ENCODE measurements around the gene KNCN. TPM values are rescaled to one million over a fixed set of nuclear protein-coding genes. Genes with fewer than 3 reads are reported as not detected.

The KNCN gene
- total RNA-seq, 2 donors from 2014 or later = not detected

DNA sequence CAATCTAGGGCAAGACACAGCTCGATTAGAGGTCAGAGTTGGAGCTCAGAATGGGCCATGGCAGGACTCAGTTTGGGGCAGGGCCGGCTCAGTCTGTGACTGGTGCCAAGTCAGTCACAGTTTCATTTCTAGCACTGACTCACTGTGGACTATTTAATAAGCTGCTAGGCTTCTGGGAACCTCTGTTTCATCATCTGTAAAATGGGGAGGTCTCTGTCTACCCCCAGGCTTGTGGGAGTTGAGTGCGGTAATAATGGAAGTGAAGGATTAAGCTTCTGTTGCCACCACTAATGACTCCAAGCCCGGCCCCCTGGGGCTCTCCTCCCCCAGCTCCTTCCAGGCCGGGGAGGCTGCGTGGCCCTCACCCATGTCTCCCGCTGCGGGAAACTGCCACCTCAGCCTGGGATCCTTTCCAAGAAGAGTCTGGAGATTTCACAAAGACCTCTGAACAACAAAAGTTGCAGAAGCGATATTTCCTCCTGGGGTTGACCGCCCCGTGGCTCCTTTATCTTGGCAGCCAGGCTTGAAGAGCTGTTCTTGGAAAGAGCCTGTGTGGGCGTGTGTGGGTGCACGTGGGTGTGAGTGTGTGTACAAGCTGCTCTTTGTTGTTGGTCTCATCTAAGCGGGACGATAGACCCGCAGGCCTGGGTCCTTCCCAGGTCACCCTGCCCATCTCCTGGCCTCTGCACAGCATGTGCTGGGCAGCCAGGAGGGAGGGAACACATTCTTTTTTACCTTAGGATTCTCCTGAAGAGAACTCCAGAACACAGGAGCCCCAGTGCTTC lies 29.1 kb downstream of the KNCN start:
- H3K9ac ChIP-seq (ENCODE audit: low read depth in 2 of 2, low read length in 2 of 2) = no peak overlapping the region
- H3K4me3 ChIP-seq = no peak overlapping the region
- no peak for TF ChIP-seq CTCF (IDR thresholded peaks at IDR 0.05)
- no peaks in the 10 kb centered on the region for H3K9me3 ChIP-seq
- H3K4me1 ChIP-seq = no peaks in the 10 kb centered on the region
- no peak overlapping the region for H3K27ac ChIP-seq
- DNase-seq = peak; percentile 32
- intact Hi-C loops (cut with DNase I) = no loop called here
- no peaks in the 10 kb centered on the region for H3K27me3 ChIP-seq
- no peaks in the 10 kb centered on the region for H3K36me3 ChIP-seq

DNA sequence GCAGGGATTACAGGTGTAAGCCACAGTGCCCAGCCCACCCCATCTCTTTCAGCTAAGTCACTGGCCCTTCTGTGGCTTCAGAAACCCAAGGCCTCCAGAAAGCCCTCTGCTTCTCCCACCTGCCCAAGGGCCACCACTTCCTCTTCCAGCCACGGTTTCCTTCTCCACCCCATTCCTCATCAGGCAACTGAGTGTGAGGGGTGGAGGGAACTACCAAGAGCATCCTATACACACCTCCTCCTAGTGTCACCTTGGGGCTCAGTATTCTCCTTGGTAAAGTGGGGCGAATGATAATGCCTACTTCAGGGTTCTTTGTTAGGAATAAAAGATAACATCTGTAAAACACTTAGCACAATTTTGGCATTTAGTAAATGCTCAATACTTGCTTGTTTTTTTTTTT lies 30.0 kb downstream of the KNCN start:
- intact Hi-C loops (cut with DNase I) = no loop called here
- no peak overlapping the region for H3K4me3 ChIP-seq

DNA sequence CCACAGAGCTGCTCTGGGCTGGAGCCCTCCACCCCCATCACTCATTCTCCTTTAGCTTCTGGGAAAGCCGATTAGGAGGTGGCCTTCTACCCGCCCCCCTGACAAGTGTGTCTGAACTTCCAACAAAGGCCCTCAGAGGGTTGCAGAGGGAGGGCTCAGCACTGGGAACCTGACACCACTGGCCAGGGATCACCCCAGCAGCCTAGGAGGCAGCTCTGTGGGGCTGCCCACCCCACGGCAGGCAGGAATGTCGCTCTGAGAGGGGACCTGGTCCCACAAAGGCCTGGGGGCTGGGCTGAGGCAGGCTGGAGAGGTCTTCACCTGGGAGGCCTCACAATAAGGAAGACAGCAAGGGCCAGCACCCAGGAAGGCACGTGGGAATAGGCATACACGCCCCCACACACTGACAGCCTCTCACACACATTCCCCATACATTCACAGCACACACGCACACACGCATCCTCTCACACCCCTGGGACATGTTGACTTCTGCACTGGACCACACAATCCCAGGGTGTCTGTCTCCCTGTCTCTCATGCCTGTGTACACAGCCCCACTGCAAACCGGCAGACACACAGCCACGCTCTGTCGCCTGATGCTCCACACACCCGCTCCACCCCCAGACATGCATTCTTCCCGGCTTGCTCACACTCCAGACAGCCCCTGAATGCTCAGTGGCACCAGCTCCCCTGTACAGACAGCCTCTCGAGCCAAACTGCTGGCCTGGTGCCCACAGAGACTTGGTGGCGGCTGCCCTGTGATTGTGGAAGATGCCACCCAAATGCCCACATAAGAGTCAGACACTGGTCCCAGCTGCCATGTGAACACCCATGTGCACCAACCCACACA lies 31.2 kb downstream of the KNCN start:
- DNase-seq = no peak
- no peak overlapping the region for H3K27ac ChIP-seq
- H3K9ac ChIP-seq (ENCODE audit: low read depth in 2 of 2, low read length in 2 of 2) = no peak overlapping the region
- no peaks in the 10 kb centered on the region for H3K27me3 ChIP-seq
- no peak for TF ChIP-seq CTCF (IDR thresholded peaks at IDR 0.05)
- no peaks in the 10 kb centered on the region for H3K4me1 ChIP-seq
- no peaks in the 10 kb centered on the region for H3K9me3 ChIP-seq
- H3K36me3 ChIP-seq = no peaks in the 10 kb centered on the region
- no peak overlapping the region for H3K4me3 ChIP-seq
- intact Hi-C loops (cut with DNase I) = no loop called here

More for the DNA sequence above, 30.0 kb downstream of the KNCN start:
- Histone ChIP-seq H3K27ac (no peak overlapping the region), H3K9me3 (no peaks in the 10 kb centered on the region), H3K9ac (ENCODE audit: low read depth in 2 of 2, low read length in 2 of 2) (no peak overlapping the region), H3K27me3 (no peaks in the 10 kb centered on the region), H3K36me3 (no peaks in the 10 kb centered on the region), H3K4me1 (no peaks in the 10 kb centered on the region)
- DNase-seq = no peak
- TF ChIP-seq CTCF (IDR thresholded peaks at IDR 0.05) = no peak

- no peaks in the 10 kb centered on the region for H3K27me3 ChIP-seq
- H3K4me1 ChIP-seq = no peaks in the 10 kb centered on the region
- H3K27ac ChIP-seq = no peak overlapping the region
- no peaks in the 10 kb centered on the region for H3K36me3 ChIP-seq
- DNase-seq = no peak
- no peak for TF ChIP-seq CTCF (IDR thresholded peaks at IDR 0.05)
- H3K4me3 ChIP-seq = no peak overlapping the region
- H3K9ac ChIP-seq (ENCODE audit: low read depth in 2 of 2, low read length in 2 of 2) = no peak overlapping the region
- no peaks in the 10 kb centered on the region for H3K9me3 ChIP-seq
- intact Hi-C loops (cut with DNase I) = no loop called here
Observed at GRCh38 chr1:46519209-46519608, 32.2 kb downstream of the KNCN start.

DNA sequence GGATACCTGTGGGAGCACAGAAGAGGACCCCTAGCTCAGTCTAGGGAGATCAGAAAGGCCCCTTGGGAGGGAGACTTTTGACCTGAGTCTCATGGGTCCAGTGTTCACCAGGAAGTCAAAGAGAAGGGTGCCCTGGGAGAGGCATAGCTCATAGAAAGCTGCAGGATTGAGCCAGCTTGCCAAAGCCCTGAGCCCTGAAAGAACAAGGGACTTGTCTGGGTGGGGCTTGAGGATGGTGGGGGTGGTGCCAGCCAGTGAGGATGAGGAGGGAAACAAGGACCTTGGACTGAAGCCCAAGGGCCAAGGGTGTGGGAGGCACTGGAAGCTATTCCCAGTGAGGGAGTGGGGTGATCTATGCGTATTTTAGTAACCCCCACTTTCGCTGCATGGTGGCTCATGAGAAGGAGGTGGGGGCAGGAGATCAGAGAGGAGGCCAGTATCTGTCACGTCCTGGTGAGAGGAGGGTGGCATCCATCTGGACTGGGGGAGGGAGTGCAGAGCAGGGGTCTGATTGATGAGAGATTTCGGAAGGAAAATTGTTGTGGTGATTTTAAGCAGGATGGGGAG lies 33.4 kb downstream of the KNCN start:
- TF ChIP-seq CTCF (IDR thresholded peaks at IDR 0.05) = no peak
- Histone ChIP-seq H3K9ac (ENCODE audit: low read depth in 2 of 2, low read length in 2 of 2) (no peak overlapping the region), H3K27me3 (no peaks in the 10 kb centered on the region), H3K9me3 (no peaks in the 10 kb centered on the region), H3K36me3 (no peaks in the 10 kb centered on the region), H3K4me3 (no peak overlapping the region), H3K27ac (peak overlapping the region; percentile 44), H3K4me1 (no peaks in the 10 kb centered on the region)
- peak; percentile 73 for DNase-seq
- intact Hi-C loops (cut with DNase I) = no loop called here
